Spleen (tissue), 7 donors: ENCODE data around the gene GRN.

Experiments
- POLR2AphosphoS5 ChIP-seq, 3 donors: sonication (generic); formaldehyde crosslinking; IDR thresholded peaks; one replicate each; pipeline ENCODE4 v1.5.1; 2017; ENCODE audit warnings: antibody characterized with exemption in 3 of 3
- TF ChIP-seq, protein P1 (sequence below), 11 experiments: fragments of 200-600 bp in 7 of 11; fragments of 450-650 bp in 4 of 11; sonication (generic) in 4 of 11; IDR thresholded peaks in 8 of 11; conservative IDR thresholded peaks in 3 of 11; 1 replicate in 7 of 11; 2 replicates in 4 of 11; pipeline versions ENCODE4 v1.4.0 to v1.8.0; 2016 to 2021; ENCODE audit warnings: antibody characterized with exemption in 11 of 11, inconsistent platforms in 4 of 11, mild to moderate bottlenecking in 1 of 11
- donor health status: DM: no; HTN: no; CAD: no; lungs with moderate emphysema.
- donor health status: DM: no; HTN: no; CAD: no.
- donor health status: DM: no; HTN: no; CAD: no.

DNA sequence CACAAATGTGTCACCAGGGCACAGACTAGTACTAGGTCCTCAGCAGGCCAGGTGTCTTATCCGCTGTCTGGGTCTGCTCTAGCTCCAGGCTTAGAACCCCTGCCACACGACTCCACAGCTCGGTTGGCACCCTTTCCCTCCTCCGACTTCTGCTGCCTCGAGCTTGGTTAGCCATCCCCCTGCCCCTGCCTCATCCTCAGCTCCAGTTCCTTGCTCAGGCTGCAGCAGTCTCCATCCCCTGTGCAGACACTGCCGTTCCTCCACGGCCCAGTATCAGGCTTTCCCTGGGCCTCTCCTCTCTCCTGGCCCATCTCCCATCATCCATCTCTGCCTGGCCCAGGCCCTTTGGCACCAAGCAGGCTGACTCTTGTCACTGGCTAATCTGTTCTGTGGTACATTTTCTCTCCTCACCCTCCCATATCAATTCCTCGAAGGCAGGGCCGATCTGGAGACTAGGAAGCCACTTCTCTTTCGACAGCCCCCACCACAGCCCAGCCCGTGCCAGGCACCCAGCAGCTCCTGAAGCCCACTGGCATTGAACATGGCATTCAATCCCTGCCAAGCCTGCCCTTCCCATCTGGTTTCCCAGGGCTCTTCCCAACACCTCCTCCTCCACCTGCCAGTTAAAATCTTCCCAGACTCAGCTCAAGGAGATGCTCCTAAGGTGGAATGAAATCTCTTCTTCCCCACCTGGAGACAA, 1.4 kb upstream of the GRN start:
- TF ChIP-seq, protein P1, sequence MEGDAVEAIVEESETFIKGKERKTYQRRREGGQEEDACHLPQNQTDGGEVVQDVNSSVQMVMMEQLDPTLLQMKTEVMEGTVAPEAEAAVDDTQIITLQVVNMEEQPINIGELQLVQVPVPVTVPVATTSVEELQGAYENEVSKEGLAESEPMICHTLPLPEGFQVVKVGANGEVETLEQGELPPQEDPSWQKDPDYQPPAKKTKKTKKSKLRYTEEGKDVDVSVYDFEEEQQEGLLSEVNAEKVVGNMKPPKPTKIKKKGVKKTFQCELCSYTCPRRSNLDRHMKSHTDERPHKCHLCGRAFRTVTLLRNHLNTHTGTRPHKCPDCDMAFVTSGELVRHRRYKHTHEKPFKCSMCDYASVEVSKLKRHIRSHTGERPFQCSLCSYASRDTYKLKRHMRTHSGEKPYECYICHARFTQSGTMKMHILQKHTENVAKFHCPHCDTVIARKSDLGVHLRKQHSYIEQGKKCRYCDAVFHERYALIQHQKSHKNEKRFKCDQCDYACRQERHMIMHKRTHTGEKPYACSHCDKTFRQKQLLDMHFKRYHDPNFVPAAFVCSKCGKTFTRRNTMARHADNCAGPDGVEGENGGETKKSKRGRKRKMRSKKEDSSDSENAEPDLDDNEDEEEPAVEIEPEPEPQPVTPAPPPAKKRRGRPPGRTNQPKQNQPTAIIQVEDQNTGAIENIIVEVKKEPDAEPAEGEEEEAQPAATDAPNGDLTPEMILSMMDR (IDR thresholded peaks at IDR 0.05 in 8 of 11, conservative IDR thresholded peaks at IDR 0.05 in 3 of 11) = no peak
- TF ChIP-seq POLR2AphosphoS5 (IDR thresholded peaks at IDR 0.05) = no peak
